Measurements from ENCODE around the gene UBE2D1.

DNA sequence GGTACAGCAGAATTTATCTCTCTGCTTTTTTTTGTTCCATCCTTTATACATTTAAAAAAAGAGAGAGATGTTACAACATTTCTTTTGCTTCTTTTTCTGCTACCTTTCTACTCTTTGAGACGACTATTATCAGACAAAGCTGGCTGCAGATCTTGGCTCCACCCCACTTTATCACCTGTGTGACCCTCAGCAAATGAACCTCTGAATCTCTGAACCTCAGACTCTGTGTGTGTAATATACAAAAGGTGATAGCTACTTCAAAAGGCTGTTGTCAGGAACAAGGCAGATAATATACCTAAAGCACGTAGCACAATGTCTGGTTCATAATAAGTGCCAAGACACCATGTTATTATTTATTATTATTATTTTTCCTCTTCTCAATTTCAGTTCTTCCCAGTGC, 32.6 kb upstream of the UBE2D1 start:
- TF ChIP-seq POLR2A (IDR thresholded peaks at IDR 0.05; ENCODE audit: low read depth, low read length) (no peak), POLR2AphosphoS5 (IDR thresholded peaks at IDR 0.05; ENCODE audit: low read depth, low read length) (no peak)

Measured in GM12892 (cell line).